ENCODE data around the gene FERMT1. TPM values are rescaled to one million over a fixed set of nuclear protein-coding genes. Genes with fewer than 3 reads are reported as not detected.

Gene FERMT1
- total and polyA plus RNA-seq, 5 experiments from 2014 or later, result not detected

- H3K9me3 Mint-ChIP-seq, result no peaks in the 10 kb centered on the region
- no peak overlapping the region for H3K27ac Mint-ChIP-seq
- no peak overlapping the region for H3K4me3 Mint-ChIP-seq
- H3K36me3 Mint-ChIP-seq, result no peaks in the 10 kb centered on the region
- no peak for DNase-seq
- H3K4me1 Mint-ChIP-seq, result peaks cover 0 to 4% (median 4%) of the 10 kb centered on the region in 4 donors
- H3K27me3 Mint-ChIP-seq, result peaks cover 0 to 13% (median under 1%) of the 10 kb centered on the region in 5 donors
- ATAC-seq, result no peak
- POLR2A ChIA-PET, result interaction anchor here (0.7 kb wide), 1 partner anchor 9 kb away, joined by 6 read pairs; no protein-coding TSS in a partner anchor
Measured at GRCh38 chr20:6079016-6079415, 43.8 kb downstream of the FERMT1 start.

- POLR2A ChIA-PET, result interaction anchor here (0.6 kb wide), 1 partner anchor 390 kb away, joined by 3 read pairs; no protein-coding TSS in a partner anchor
- no peak overlapping the region for H3K27ac Mint-ChIP-seq
- peaks cover 0 to 4% (median 0%) of the 10 kb centered on the region in 5 donors for H3K27me3 Mint-ChIP-seq
- ATAC-seq (no peak), DNase-seq (no peak)
- no peaks in the 10 kb centered on the region for H3K9me3 Mint-ChIP-seq
- peaks cover 0 to 6% (median 5%) of the 10 kb centered on the region in 4 donors for H3K4me1 Mint-ChIP-seq
- H3K4me3 Mint-ChIP-seq, result no peak overlapping the region
- H3K36me3 Mint-ChIP-seq, result no peaks in the 10 kb centered on the region
Measured at GRCh38 chr20:6075428-6076219, 47.2 kb downstream of the FERMT1 start.

- Mint-ChIP-seq H3K27ac (no peak overlapping the region), H3K4me1 (peaks cover 0 to 6% (median 5%) of the 10 kb centered on the region in 4 donors), H3K27me3 (no peaks in the 10 kb centered on the region), H3K9me3 (no peaks in the 10 kb centered on the region), H3K4me3 (no peak overlapping the region), H3K36me3 (no peaks in the 10 kb centered on the region)
- POLR2A ChIA-PET, result no interaction called here
- DNase-seq (no peak), ATAC-seq (no peak)
Measured at GRCh38 chr20:6074784-6075183, 48.0 kb downstream of the FERMT1 start.

- Mint-ChIP-seq H3K36me3 (no peaks in the 10 kb centered on the region), H3K27ac (peak overlapping the region in 2 of 10 donors; percentile 0 to 43)
Measured at GRCh38 chr20:6074145-6074561, 48.7 kb downstream of the FERMT1 start.

GRCh38 chr20:6070829-6071695 is 51.8 kb downstream of the FERMT1 start:
- Mint-ChIP-seq H3K4me3 (no peak overlapping the region), H3K36me3 (no peaks in the 10 kb centered on the region), H3K27ac (peak overlapping the region in 1 of 10 donors; percentile 8), H3K27me3 (no peaks in the 10 kb centered on the region), H3K4me1 (peaks cover 0 to 6% (median 5%) of the 10 kb centered on the region in 4 donors), H3K9me3 (no peaks in the 10 kb centered on the region)
- DNase-seq (no peak), ATAC-seq (no peak)
- POLR2A ChIA-PET, result no interaction called here

More at GRCh38 chr20:6074145-6074561, 48.7 kb downstream of the FERMT1 start:
- Mint-ChIP-seq H3K4me1 (peaks cover 0 to 6% (median 5%) of the 10 kb centered on the region in 4 donors), H3K4me3 (no peak overlapping the region), H3K27me3 (no peaks in the 10 kb centered on the region), H3K9me3 (no peaks in the 10 kb centered on the region)
- DNase-seq, result peak in 2 of 10 donors; percentile 10 to 24
- POLR2A ChIA-PET, result no interaction called here
- peak in 1 of 2 donors; percentile 72 for ATAC-seq

- Mint-ChIP-seq H3K9me3 (no peaks in the 10 kb centered on the region), H3K27me3 (no peaks in the 10 kb centered on the region), H3K4me3 (no peak overlapping the region), H3K27ac (peak overlapping the region in 2 of 10 donors; percentile 48 to 77), H3K4me1 (peaks cover 0 to 6% (median 5%) of the 10 kb centered on the region in 4 donors), H3K36me3 (no peaks in the 10 kb centered on the region)
- ATAC-seq, result no peak
- POLR2A ChIA-PET, result no interaction called here
- DNase-seq, result no peak
Measured at GRCh38 chr20:6069669-6070068, 53.2 kb downstream of the FERMT1 start.

- ATAC-seq, result no peak
- POLR2A ChIA-PET, result no interaction called here
Measured at GRCh38 chr20:6067763-6068318, 55.0 kb downstream of the FERMT1 start.

GRCh38 chr20:6066582-6066981 is 56.2 kb downstream of the FERMT1 start:
- POLR2A ChIA-PET, result no interaction called here
- H3K4me3 Mint-ChIP-seq, result no peak overlapping the region
- no peaks in the 10 kb centered on the region for H3K36me3 Mint-ChIP-seq
- H3K9me3 Mint-ChIP-seq, result no peaks in the 10 kb centered on the region
- DNase-seq, result no peak
- H3K4me1 Mint-ChIP-seq, result no peaks in the 10 kb centered on the region
- H3K27ac Mint-ChIP-seq, result peak overlapping the region in 1 of 10 donors; percentile 35
- ATAC-seq, result no peak
- peaks cover 0 to 5% (median 0%) of the 10 kb centered on the region in 5 donors for H3K27me3 Mint-ChIP-seq

More at GRCh38 chr20:6067763-6068318, 55.0 kb downstream of the FERMT1 start:
- Mint-ChIP-seq H3K27me3 (peaks cover 0 to 5% (median 0%) of the 10 kb centered on the region in 5 donors), H3K4me1 (no peaks in the 10 kb centered on the region), H3K9me3 (no peaks in the 10 kb centered on the region), H3K4me3 (no peak overlapping the region), H3K36me3 (no peaks in the 10 kb centered on the region), H3K27ac (no peak overlapping the region)
- DNase-seq, result no peak

GRCh38 chr20:6061544-6061943 is 61.3 kb downstream of the FERMT1 start:
- no peaks in the 10 kb centered on the region for H3K36me3 Mint-ChIP-seq
- H3K4me3 Mint-ChIP-seq, result no peak overlapping the region
- DNase-seq, result no peak
- ATAC-seq, result no peak
- POLR2A ChIA-PET, result no interaction called here
- no peak overlapping the region for H3K27ac Mint-ChIP-seq
- no peaks in the 10 kb centered on the region for H3K9me3 Mint-ChIP-seq
- peaks cover 0 to 24% (median 11%) of the 10 kb centered on the region in 5 donors for H3K27me3 Mint-ChIP-seq
- peaks cover 0 to 8% (median under 1%) of the 10 kb centered on the region in 4 donors for H3K4me1 Mint-ChIP-seq

GRCh38 chr20:6060213-6060612 is 62.6 kb downstream of the FERMT1 start:
- Mint-ChIP-seq H3K4me1 (peaks cover 0 to 8% (median under 1%) of the 10 kb centered on the region in 4 donors), H3K27me3 (peaks cover 0 to 32% (median 12%) of the 10 kb centered on the region in 5 donors), H3K4me3 (no peak overlapping the region), H3K9me3 (no peaks in the 10 kb centered on the region), H3K36me3 (no peaks in the 10 kb centered on the region), H3K27ac (no peak overlapping the region)
- DNase-seq, result no peak
- POLR2A ChIA-PET, result no interaction called here
- ATAC-seq, result no peak

- POLR2A ChIA-PET, result no interaction called here
- H3K9me3 Mint-ChIP-seq, result no peaks in the 10 kb centered on the region
Measured at GRCh38 chr20:6058684-6059295, 64.0 kb downstream of the FERMT1 start.

GRCh38 chr20:6057691-6058090 is 65.1 kb downstream of the FERMT1 start:
- DNase-seq, result no peak
- no peak overlapping the region for H3K4me3 Mint-ChIP-seq
- no peak for ATAC-seq
- H3K36me3 Mint-ChIP-seq, result peaks cover 0 to 3% (median 0%) of the 10 kb centered on the region in 3 donors
- POLR2A ChIA-PET, result interaction anchor here (0.6 kb wide), 1 partner anchor 60 kb away, joined by 7 read pairs; no protein-coding TSS in a partner anchor
- no peak overlapping the region for H3K27ac Mint-ChIP-seq
- H3K9me3 Mint-ChIP-seq, result no peaks in the 10 kb centered on the region
- H3K4me1 Mint-ChIP-seq, result peaks cover 3 to 16% (median 6%) of the 10 kb centered on the region in 4 donors
- peaks cover 10 to 57% (median 26%) of the 10 kb centered on the region in 5 donors for H3K27me3 Mint-ChIP-seq

More at GRCh38 chr20:6058684-6059295, 64.0 kb downstream of the FERMT1 start:
- peaks cover 4 to 46% (median 21%) of the 10 kb centered on the region in 5 donors for H3K27me3 Mint-ChIP-seq
- DNase-seq, result no peak
- no peak overlapping the region for H3K4me3 Mint-ChIP-seq
- H3K27ac Mint-ChIP-seq, result no peak overlapping the region
- no peak for ATAC-seq
- peaks cover 0 to 8% (median under 1%) of the 10 kb centered on the region in 4 donors for H3K4me1 Mint-ChIP-seq
- no peaks in the 10 kb centered on the region for H3K36me3 Mint-ChIP-seq

Data from naive thymus-derived CD8-positive, alpha-beta T cell (primary cell).